Measurements from ENCODE around the gene TTLL6.

- TF ChIP-seq CTCF (IDR thresholded peaks at IDR 0.05) (no peak), POLR2A (IDR thresholded peaks at IDR 0.05) (no peak)
Observed at GRCh38 chr17:48746916-48747444, 70.0 kb downstream of the TTLL6 start.

Data from testis (tissue), 2 donors.